HG03064 (cell line): ENCODE measurements around the gene ADAMTS20.
A peak's percentile ranks its signal among the peaks of the same experiment; 100 is the strongest.
"Not testable (repeated sequence)": the region's sequence is repeated elsewhere in the genome, so short reads cannot be mapped to it uniquely, and the experiment has no call there.

ENCODE experiments used
- ATAC-seq: cut with Tn5 transposase; IDR thresholded peaks from one replicate; pipeline ENCODE4 v1.9.1; 2021; ENCODE audit warnings: low read depth; ENCODE audit not compliant: unreplicated experiment

ADAMTS20 gene

GRCh38 chr12:43378448-43378847, 173.6 kb downstream of the ADAMTS20 start:
- ATAC-seq, result no peak

- no peak for ATAC-seq
Observed at GRCh38 chr12:43370263-43370662, 181.7 kb downstream of the ADAMTS20 start.

- ATAC-seq, result no peak
Observed at GRCh38 chr12:43362910-43363694, 188.9 kb downstream of the ADAMTS20 start.

- ATAC-seq, result no peak
Observed at GRCh38 chr12:43361031-43361710, 190.8 kb downstream of the ADAMTS20 start.

GRCh38 chr12:43360001-43360400, 192.0 kb downstream of the ADAMTS20 start:
- not testable (repeated sequence) for ATAC-seq

- ATAC-seq, result no peak
Observed at GRCh38 chr12:43357141-43357540, 194.9 kb downstream of the ADAMTS20 start.

- no peak for ATAC-seq
Observed at GRCh38 chr12:43352001-43352400, 200.0 kb downstream of the ADAMTS20 start.

- ATAC-seq, result no peak
Observed at GRCh38 chr12:43349863-43350262, 202.1 kb downstream of the ADAMTS20 start.

- ATAC-seq, result no peak
Observed at GRCh38 chr12:43348221-43348620, 203.8 kb downstream of the ADAMTS20 start.

GRCh38 chr12:43347026-43347425, 205.0 kb downstream of the ADAMTS20 start:
- ATAC-seq, result no peak

GRCh38 chr12:43345023-43345422, 207.0 kb downstream of the ADAMTS20 start:
- no peak for ATAC-seq

- ATAC-seq, result not testable (repeated sequence)
Observed at GRCh38 chr12:43341785-43342313, 210.2 kb downstream of the ADAMTS20 start.

- ATAC-seq, result peak; percentile 47
Observed at GRCh38 chr12:43338848-43339526, 213.0 kb downstream of the ADAMTS20 start.

GRCh38 chr12:43337571-43338444, 214.2 kb downstream of the ADAMTS20 start:
- peak; percentile 67 for ATAC-seq

GRCh38 chr12:43336962-43337555, 214.9 kb downstream of the ADAMTS20 start:
- no peak for ATAC-seq

- no peak for ATAC-seq
Observed at GRCh38 chr12:43333644-43334043, 218.4 kb downstream of the ADAMTS20 start.

- ATAC-seq, result no peak
Observed at GRCh38 chr12:43332977-43333640, 218.9 kb downstream of the ADAMTS20 start.

- ATAC-seq, result no peak
Observed at GRCh38 chr12:43331935-43332334, 220.1 kb downstream of the ADAMTS20 start.

GRCh38 chr12:43329375-43329774, 222.6 kb downstream of the ADAMTS20 start:
- ATAC-seq, result no peak
